ENCODE data around the gene RPS25.
"Not testable (repeated sequence)": the region's sequence is repeated elsewhere in the genome, so short reads cannot be mapped to it uniquely, and the experiment has no call there.

RPS25 gene

DNA sequence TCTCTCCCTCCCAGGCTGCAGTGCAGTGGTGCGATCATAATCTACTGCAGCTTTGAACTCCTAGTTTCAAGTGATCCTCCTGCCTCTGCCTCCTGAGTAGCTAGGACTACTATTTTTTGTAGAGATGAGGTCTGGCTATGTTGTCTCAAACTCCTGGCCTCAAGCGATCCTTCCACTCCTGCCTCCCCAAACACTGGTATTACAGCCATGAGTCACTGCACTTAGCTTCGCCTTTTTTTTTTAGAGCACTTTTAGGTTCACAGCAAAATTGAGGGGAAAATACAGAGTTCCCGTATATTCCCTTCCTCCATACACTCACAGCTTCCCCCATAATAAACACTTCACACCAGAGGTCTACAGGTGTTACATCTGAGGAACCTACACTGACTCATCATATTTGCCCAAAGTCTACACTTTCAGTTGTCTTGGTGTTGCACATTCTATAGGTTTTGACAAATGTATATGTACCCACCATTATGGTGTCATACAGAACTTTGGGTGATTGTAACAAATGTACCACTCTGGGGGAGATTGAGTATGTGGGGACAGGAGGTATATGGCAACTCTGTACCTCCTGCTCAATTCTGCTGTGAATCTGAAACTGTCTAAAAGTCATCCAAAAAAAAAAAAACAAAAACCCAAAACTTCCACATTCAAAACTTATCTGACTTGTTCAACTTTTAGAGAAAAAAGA, 23.8 kb upstream of the RPS25 start:
- DNase-seq (ENCODE audit: extremely low spot score, insufficient read length, low read depth) (no peak), FAIRE-seq (peak; percentile 26)

DNA sequence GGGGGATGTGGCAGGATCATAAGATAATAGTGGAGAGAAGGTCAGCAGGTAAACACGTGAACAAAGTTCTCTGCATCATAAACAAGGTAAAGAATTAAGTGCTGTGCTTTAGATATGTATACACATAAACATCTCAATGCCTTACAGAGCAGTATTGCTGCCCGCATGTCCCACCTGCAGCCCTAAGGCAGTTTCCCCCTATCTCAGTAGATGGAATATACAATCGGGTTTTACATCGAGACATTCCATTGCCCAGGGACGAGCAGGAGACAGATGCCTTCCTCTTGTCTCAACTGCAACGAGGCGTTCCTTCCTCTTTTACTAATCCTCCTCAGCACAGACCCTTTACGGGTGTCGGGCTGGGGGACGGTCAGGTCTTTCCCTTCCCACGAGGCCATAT, 21.3 kb upstream of the RPS25 start:
- not testable (repeated sequence) for DNase-seq (ENCODE audit: extremely low spot score, insufficient read length, low read depth); FAIRE-seq

DNA sequence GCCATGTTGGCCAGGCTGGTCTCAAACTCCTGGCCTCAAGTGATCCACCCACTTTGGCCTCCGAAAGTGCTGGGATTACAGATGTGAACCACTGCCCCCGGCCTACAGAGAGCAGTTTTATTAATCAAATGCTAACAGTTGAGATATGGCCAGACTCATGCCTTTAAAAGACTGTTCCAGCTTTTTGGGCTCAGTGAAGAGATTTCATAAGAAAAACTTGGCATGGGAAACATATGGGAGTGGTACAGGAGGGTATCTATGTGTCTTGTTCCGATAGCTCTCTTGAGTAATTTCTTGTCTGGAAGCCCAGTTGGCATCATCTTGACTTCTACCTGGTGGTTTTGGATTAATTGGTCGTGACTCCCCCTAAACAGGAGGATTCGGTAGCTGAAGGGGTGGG, 20.7 kb upstream of the RPS25 start:
- no peak for DNase-seq (ENCODE audit: extremely low spot score, insufficient read length, low read depth)
- no peak for FAIRE-seq

DNA sequence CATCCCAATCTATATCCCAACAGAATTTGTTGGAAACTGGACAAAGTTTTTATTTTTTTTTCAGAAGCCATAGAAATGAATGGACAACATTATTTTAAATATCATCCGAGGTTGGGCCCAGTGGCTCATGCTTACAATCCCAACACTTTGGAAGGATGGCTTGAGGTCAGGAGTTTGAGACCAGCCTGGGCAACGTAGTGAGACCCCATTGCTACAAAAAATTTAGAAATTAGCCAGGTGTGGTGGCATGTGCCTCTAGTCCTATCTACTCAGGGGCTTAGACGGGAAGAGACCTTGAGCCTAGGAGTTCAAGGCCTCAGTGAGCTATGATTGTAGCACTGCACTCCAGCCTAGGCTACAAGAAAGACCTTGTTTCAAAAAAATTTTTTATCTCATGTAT, 16.7 kb upstream of the RPS25 start:
- DNase-seq (ENCODE audit: extremely low spot score, insufficient read length, low read depth), result no peak
- FAIRE-seq, result no peak

DNA sequence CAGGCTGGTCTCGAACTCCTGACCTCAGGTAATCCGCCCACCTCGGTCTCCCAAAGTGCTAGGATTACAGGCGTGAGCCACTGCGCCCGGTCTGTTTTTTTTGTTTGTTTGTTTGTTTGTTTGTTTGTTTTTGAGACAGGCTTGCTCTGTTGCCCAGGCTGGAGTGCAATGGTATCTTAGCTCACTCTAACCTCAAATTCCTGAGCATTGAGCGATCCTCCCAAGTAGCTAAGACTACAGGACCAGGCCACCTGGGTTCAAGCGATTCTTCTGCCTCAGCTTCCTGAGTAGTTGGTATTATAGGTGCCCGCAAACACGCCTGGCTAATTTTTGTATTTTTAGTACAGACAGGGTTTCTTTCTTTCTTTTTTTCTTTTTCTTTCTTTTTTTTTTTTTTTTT, 15.3 kb upstream of the RPS25 start:
- DNase-seq (ENCODE audit: extremely low spot score, insufficient read length, low read depth); FAIRE-seq: not testable (repeated sequence)

DNA sequence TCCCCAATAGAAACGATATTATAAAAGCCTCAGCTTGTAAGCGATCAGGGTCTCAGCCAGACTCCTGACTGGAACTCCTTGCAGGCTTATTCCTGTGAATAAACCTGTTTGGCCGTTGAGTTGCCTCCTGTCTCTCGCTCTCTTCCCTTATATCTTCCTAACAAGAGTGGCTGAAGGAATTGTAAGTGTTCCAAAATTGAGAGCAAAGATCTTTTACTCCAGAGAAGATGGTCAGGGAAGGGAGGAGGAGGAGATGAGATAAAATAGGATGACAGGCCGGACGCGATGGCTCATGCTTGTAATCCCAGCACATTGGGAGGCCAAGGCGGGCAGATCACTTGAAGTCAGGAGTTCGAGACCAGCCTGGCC, 13.8 kb upstream of the RPS25 start:
- DNase-seq (ENCODE audit: extremely low spot score, insufficient read length, low read depth), result no peak
- no peak for FAIRE-seq

DNA sequence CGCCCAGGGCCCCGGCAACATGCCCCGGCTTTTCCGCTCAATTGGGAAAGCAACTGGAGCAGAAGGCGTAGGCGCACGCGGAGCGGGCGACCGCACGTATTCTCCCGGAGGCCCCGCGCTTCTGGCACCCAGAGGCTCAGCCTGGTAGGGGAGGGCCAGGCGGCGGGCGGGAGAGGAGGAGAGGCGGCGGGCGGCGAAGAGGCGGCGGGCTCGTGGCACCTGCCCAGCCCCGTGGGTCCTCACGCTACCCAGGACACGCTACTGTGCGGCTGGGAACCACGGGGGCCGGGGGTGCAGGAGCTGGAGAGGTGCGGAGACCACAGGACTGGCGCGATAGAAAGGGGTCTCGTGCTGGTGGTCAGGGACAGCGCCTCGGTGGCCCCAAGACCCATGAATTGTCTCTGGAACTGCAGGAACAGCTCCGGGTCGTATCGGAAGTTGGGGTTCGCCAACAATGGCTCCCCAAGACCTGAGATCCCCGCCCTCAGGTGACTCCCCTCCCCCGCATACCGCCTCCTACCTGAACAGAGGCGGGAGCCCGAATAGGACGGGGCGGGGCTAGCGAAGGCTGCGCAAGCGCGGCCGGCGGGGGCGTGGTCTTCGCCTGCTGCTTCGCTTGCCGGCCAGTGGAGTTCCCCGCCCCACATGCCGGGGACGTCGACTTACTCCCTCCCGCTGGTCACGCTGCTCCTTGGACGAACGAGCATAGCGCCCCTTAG, 12.3 kb upstream of the RPS25 start, which contains the start of gene SLC37A4:
Gene SLC37A4, minus strand, starts transcription at position 549 of the 719 bp plus-strand sequence.
- FAIRE-seq, result peak; percentile 97

DNA sequence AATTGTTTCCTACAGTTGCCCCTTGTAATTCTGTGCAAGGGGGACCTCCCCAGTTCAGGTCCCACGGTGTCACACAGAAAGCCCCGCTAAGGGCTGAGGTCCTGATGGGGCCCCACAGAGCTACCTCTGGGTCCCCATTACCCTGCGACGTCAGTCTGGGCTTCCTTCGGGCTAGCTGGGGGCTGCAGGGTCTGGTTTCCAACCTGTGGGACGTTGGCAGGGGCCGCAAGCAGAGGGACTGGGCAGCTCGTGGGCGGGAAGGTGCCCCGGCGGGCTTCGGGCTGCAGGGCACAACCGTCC, 11.8 kb upstream of the RPS25 start:
- FAIRE-seq (no peak), DNase-seq (ENCODE audit: extremely low spot score, insufficient read length, low read depth) (no peak)

More for the DNA sequence above, 12.3 kb upstream of the RPS25 start, which contains the start of gene SLC37A4:
- DNase-seq (ENCODE audit: extremely low spot score, insufficient read length, low read depth), result peak; percentile 98

DNA sequence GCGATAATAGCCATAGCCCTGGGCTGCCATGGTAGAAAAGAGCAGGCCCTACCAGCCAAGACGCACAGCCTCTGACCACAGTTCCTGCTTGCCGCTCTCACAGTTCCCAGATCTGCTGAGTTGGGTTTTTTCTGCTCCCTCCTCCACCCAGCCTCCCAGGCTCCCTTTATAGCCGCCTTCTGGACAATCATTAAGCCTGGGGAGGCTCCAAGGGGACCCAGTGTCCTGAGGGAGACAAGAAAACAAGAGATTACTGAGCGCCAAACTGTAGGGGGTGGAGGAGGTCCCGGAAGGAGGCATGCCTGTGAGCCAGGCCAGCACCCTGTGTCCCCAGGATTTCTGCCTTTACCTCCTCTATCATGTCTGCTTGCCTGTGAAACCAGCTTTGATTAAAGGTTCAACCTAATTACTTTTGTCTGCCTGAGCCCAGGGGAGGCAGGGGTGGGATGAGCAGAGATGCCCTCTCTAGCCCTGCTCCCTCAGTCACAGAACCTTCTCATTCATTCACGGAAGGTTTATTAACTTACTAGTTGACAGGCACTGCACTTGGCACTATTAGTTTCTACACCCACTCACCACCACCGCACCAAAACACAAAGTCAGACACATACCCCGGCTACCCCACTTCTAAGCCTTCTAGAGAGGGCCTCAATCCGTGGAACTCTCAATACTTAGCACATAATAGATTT, 11.3 kb upstream of the RPS25 start:
- FAIRE-seq (peak; percentile 52), DNase-seq (ENCODE audit: extremely low spot score, insufficient read length, low read depth) (no peak)

DNA sequence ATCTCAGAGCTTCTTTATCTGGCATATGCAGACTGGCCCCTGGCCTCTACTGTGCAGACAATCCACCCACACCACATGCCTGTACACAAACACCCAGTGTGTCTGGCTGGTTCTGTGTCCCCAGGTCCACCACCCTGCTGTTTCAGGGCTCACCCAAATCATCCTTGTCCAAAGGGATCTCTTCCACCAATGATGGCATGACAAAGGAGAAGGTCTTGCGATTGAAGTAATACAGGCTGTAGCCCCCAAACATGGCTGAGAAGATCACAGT, 10.9 kb upstream of the RPS25 start:
- FAIRE-seq (no peak), DNase-seq (ENCODE audit: extremely low spot score, insufficient read length, low read depth) (no peak)

DNA sequence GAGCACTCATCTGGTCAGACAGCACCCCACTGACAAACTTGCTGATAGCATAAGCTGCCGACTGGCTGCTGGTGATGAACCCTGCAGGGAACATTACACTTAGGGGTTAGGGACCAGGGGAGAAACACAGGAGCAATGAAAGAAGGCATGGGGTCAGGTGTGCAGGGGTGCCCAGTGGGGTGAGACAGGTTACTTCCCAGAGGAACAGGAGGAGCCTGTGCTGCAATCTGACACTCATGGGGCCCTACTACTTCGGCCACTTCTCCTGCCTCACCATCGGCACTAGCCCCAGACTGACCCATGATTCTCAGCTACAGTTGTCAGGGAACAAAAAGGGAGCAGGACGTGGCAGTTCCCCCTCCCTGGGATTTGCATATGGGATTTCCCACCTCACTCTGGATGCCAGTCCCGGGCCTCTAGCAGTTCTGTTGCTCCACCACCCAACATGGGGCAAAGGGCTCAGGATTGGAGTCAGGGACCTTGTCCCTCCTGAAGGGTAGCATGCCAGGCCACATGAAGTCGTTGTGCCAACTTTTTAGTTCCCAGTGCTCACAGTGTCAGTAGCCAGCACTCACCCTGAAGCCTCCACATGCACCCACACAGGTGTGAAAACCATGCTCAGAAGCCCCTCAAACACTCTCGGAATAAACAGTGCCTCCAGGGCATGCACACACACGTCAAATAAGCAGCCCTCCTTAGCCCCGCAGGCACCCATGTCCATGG, 10.4 kb upstream of the RPS25 start:
- FAIRE-seq, result no peak
- DNase-seq (ENCODE audit: extremely low spot score, insufficient read length, low read depth), result no peak

DNA sequence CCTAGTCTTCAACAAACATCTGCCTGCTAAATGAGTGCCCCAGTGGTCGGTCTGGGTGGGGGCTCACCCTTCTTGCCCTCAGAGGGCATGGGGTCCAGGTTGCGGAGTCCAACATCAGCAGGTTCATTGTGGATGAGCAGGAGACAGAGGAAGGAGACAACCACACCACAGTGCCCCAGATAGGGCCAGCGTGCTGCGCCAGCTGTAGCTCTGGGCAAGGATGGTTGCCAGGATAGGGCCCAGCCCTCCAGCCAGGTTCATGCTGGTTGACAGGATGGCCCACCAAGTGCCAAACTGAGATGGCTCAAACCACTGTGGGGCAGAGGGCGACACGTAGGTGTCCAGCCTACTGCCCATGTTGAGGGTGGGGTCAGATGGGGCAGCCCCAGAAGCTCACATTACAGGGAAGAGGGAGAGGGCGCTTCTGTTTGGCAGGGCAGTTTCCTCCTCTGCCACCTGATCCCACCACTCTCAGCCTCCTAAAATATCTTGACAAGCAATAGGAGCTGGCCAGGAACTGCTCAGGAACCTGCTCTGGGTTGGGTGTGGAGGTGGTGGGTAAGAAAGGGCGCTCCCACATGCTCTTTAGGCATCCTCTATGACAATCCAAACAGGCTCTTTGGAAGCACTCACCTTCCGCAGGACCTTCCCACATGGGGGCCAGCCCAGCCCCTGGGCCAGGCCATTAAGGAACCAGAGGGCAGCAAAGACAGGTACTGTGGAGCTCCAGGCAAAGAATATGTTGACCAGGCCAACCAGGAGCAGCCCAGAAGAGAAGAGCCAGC, 9.6 kb upstream of the RPS25 start:
- no peak for FAIRE-seq
- DNase-seq (ENCODE audit: extremely low spot score, insufficient read length, low read depth), result no peak

DNA sequence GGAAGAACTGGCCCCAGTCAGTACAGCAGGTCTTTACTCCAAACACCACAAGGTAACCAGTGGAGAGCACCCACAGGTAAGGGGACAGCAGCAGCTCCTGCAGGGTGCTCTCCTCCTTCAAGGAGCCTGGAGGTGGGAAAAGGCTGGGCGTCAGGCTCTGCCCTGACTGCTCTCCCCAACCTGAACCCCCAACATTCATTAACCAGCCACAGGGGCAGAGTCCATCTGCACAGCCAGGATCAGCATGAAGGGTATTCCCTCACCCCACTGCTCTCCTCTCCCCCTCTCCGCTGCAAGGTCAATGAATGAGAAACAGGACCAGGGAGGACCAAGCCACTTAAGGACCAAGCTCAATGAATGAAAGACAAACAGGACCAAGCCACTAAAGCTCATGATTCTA, 8.8 kb upstream of the RPS25 start:
- FAIRE-seq (no peak), DNase-seq (ENCODE audit: extremely low spot score, insufficient read length, low read depth) (no peak)

DNA sequence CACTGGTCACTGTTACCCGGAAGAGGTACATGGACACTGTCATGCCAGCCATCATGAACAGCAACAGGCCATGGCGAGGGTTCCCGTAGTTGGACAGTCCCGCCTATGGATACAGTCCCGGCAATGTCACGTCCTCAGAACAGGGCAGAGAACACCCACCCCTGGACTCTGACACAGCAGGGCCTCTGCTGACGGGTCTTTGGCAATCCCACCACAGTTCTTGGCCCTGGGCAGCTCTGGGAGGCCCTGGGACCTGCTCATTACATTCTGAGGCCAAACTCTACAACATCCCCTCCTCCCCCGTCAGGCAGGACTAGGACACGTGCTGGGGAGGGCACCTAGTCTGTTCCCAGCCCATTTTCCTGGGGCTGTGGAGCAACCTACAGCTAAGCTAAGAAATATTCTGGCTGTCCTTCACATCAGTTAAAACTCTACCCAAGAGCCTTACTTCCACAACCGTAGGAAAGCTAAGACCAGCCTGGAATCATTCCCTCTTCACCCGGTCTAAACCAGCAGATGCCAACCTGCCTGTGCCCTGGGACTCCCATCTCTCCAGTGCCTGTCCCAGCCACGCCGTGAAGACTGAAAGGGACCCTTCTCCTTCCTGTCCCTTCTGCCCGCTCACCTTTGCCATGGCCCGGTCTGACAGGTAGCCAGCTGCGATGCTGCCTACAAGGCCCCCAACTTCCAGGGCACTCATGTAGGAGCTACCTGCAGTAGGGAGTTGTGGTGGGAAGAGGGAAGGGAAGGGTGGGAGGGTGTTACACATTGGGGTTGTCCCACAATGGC, 8.0 kb upstream of the RPS25 start:
- FAIRE-seq (no peak), DNase-seq (ENCODE audit: extremely low spot score, insufficient read length, low read depth) (no peak)

DNA sequence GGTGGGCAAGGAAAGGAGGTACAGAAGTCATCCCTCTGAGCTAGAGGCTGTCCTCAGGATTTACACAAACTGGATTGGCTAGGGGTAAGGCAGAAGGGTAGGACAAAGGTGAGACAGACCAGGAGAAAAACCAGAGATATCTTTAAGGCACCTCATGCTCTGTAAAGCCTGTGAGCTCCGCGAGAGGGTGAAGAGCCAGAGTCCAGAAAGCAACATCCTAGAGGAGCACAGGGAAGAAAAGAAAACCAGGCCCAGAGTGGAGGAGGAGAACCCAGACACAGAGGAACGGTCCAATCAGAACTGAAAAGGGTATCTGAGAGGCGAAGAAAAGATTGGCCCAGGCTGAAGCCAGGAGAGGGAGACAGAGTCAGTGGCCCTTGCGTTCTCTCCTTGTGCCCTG, 7.4 kb upstream of the RPS25 start:
- DNase-seq (ENCODE audit: extremely low spot score, insufficient read length, low read depth) (no peak), FAIRE-seq (no peak)

DNA sequence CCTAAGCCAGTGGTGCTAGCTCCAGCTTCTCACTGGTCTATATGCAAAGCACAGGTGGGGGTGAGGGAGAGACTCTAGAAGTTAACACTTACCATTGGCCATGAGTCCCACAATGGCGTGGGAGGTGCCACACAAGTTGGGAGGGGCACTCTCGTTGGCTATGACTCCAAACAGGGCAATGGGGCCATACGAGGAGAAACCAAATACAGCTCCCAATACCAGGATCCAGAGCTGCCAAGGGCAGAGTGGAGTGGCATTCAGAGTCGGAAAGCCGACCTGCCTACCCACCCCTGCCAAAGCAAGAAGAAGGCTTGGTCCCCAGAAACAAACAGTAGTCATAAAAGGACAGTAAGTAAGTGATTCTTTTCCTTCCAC, 6.9 kb upstream of the RPS25 start:
- no peak for FAIRE-seq
- no peak for DNase-seq (ENCODE audit: extremely low spot score, insufficient read length, low read depth)

DNA sequence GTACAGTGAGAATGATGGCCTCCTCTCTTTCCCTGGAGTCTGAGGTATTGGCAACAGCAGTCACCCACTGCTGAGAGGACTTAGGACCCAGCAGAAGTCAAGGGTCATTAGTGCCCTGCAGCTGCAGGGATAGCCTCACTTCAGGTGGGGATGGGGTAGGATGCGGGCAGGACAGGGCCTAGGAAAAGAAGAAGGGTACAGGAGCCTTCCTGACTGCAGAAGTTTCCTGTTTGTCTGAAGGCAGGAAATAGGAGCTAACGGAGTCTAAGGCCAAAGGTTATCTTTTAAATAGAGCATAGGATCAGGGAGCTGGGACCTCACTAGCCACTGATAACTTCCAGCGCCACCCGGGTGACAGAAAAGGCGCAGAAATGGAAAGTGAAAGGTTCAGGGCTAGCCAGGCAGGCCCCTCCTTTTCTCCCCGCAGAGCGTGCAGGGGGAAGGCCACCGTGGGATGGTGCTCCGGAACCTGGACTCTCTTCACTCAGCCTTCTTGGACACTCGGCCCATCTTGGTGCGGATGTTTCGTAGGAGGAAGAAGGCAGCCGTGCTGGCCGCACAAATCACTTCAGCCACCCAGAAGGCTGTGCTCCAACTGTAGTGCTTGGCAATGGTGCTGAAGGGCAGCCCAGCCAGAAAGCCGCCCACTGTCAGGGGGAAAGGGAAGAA, 6.4 kb upstream of the RPS25 start:
- no peak for DNase-seq (ENCODE audit: extremely low spot score, insufficient read length, low read depth)
- no peak for FAIRE-seq

DNA sequence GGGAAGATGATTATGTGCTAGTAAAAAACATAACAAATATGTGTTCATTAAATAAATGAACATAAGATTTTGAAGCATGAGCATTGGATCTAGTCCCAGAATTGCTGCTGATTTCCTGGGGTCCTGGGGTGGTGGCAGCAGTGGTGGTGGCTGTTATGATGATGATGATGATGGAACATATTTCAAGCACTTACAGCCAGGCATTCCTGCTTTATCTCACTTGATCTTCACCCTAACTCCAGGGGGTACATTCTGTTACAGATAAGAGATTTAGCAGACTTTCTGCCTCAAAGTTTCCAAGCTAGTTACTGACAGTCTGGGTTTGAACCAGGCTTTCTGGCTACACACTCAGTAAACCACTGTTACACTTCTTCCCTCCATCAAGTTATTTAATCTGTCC, 5.6 kb upstream of the RPS25 start:
- DNase-seq (ENCODE audit: extremely low spot score, insufficient read length, low read depth), result no peak
- FAIRE-seq, result no peak

DNA sequence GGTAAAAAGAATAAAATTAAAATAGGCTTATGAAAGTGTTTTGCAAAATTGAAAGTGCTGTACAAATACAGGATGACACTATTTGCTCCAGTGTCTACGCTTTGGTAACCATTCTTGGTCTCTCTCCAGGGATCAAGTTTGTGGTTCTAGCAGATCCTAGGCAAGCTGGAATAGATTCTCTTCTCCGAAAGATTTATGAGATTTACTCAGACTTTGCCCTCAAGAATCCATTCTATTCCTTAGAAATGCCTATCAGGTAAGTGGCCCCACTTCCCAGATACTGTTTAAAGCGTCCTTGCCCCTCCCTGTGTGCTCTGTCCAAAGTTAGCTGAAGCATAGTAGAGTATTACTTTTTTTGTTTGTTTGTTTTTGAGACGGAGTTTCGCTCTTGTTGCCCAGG, 3.5 kb upstream of the RPS25 start:
- FAIRE-seq, result no peak

More for the DNA sequence above, 3.5 kb upstream of the RPS25 start:
- DNase-seq (ENCODE audit: extremely low spot score, insufficient read length, low read depth), result no peak

All from GM18507 (cell line).